K562 (cell line): Measurements from ENCODE around the gene PDPK1. TPM values are rescaled to one million over a fixed set of nuclear protein-coding genes. Genes with fewer than 3 reads are reported as not detected.

ENCODE experiments used
- CREM ChIP-seq: IDR thresholded peaks from 2 replicates; pipeline ENCODE4 v1.6.1; 2014; ENCODE audit warnings: antibody characterized with exemption, low read depth
- ETV1 ChIP-seq: fragments of 450-650 bp; conservative IDR thresholded peaks from 2 replicates; pipeline ENCODE4 v1.6.1; 2016; ENCODE audit warnings: missing genetic modification characterization, control low read depth, low read depth, missing compliant biosample characterization
- GABPB1 ChIP-seq: sonication (generic); formaldehyde crosslinking; IDR thresholded peaks from 2 replicates; pipeline ENCODE4 v1.8.0; 2022; ENCODE audit warnings: mild to moderate bottlenecking, missing genetic modification reagents
- GTF2F1 ChIP-seq: IDR thresholded peaks from 2 replicates; pipeline ENCODE4 v1.6.1; 2011; ENCODE audit warnings: low read depth, low read length, improper control_type of control experiment
- HCFC1 ChIP-seq: IDR thresholded peaks from 2 replicates; pipeline ENCODE4 v1.6.1; 2012; ENCODE audit warnings: low read depth, low read length, improper control_type of control experiment
- HES1 ChIP-seq: fragments of 450-650 bp; IDR thresholded peaks from 2 replicates; pipeline ENCODE4 v1.6.1; 2016; ENCODE audit warnings: low read depth, mild to moderate bottlenecking, moderate library complexity
- KLF16 ChIP-seq: IDR thresholded peaks from 2 replicates; pipeline ENCODE4 v1.6.1; 2016; ENCODE audit warnings: antibody characterized with exemption
- MAFF ChIP-seq: IDR thresholded peaks from 2 replicates; pipeline ENCODE4 v1.6.1; 2012; ENCODE audit warnings: low read length, improper control_type of control experiment
- MAZ ChIP-seq, 2 experiments: fragments of 450-650 bp in 1 of 2; sonication (generic) in 1 of 2; formaldehyde crosslinking; IDR thresholded peaks in 1 of 2; conservative IDR thresholded peaks in 1 of 2; 2 replicates each; pipeline versions ENCODE4 v1.4.0 to v1.5.0; 2020; ENCODE audit warnings: mild to moderate bottlenecking in 1 of 2, missing genetic modification reagents in 1 of 2
- MECOM ChIP-seq: fragments of 250-450 bp; sonication (Bioruptor Pico); IDR thresholded peaks from 2 replicates; pipeline ENCODE4 v1.8.0; 2022; ENCODE audit warnings: inconsistent platforms
- MYNN ChIP-seq, 2 experiments: sonication (generic); formaldehyde crosslinking in 1 of 2; IDR thresholded peaks; 2 replicates each; pipeline versions ENCODE4 v1.5.0 to v1.6.1; 2016 to 2020; ENCODE audit warnings: antibody characterized with exemption in 1 of 2, missing genetic modification reagents in 1 of 2
- SAP30 ChIP-seq: fragments of 200-600 bp; sonication (generic); IDR thresholded peaks from 2 replicates; pipeline ENCODE4 v1.6.1; 2012; ENCODE audit warnings: borderline replicate concordance, low read depth, mild to moderate bottlenecking, moderate library complexity, low read length, control low read depth, inconsistent platforms; ENCODE audit not compliant: insufficient read depth, poor library complexity, severe bottlenecking
- SP1 ChIP-seq: sonication (generic); formaldehyde crosslinking; IDR thresholded peaks from 2 replicates; pipeline ENCODE4 v1.8.1; 2022; ENCODE audit warnings: mild to moderate bottlenecking, missing genetic modification reagents
- SPI1 ChIP-seq: IDR thresholded peaks from 2 replicates; pipeline ENCODE4 v1.6.1; 2011; ENCODE audit warnings: low read depth, low read length, control low read depth, borderline replicate concordance
- SRF ChIP-seq, 2 experiments: fragments of 250-450, 450-650 bp in 1 of 2; sonication (Bioruptor Pico) in 1 of 2; sonication (generic) in 1 of 2; formaldehyde crosslinking; IDR thresholded peaks; 2 replicates each; pipeline versions ENCODE4 v1.5.0 to v1.5.1; 2020 to 2022; ENCODE audit warnings: mild to moderate bottlenecking in 1 of 2, missing genetic modification reagents in 1 of 2
- SRSF7 ChIP-seq: fragments of 200-400 bp; formaldehyde crosslinking; optimal IDR thresholded peaks from 2 replicates; pipeline ENCODE3; 2017; ENCODE audit warnings: mild to moderate bottlenecking, low read depth, low read length
- ZKSCAN1 ChIP-seq: fragments of 150-350 bp; IDR thresholded peaks from 2 replicates; pipeline ENCODE4 v1.6.1; 2016; ENCODE audit warnings: low read depth, low read length
- ZNF696 ChIP-seq: fragments of 250-450 bp; sonication (Bioruptor Pico); conservative IDR thresholded peaks from 2 replicates; pipeline ENCODE4 v1.4.0; 2020; ENCODE audit warnings: mild to moderate bottlenecking, moderate library complexity
- polyA plus RNA-seq, 8 experiments: library from polyadenylated mRNA; depleted of rRNA in 4 of 8; stranded (reverse) in 5 of 8; unstranded in 3 of 8; fragments of >200 nt; fragmentation: Nextera tagmentation in 2 of 8; fragmentation: Illumina TruSeq in 1 of 8; extraction: Ambion mirVana in 2 of 8; extraction: Trizol in 1 of 8; gene quantifications; 2 replicates each; pipeline versions ENCODE4 v1.2.1 to v1.2.3, GENCODE V29; 2011 to 2014; ENCODE audit warnings: inconsistent platforms in 1 of 8, missing spikeins in 1 of 8
- total RNA-seq, 7 experiments: library from RNA; depleted of rRNA in 6 of 7; stranded (reverse); fragments of >200 nt in 6 of 7; fragmentation: Illumina TruSeq in 2 of 7; extraction: Trizol in 2 of 7; gene quantifications; 2 replicates each; pipeline versions ENCODE4 v1.2.1 to v1.2.3, GENCODE V29; 2011 to 2021; ENCODE audit warnings: low replicate concordance in 1 of 7
- TF ChIP-seq, protein P1 (sequence below): sonication (generic); formaldehyde crosslinking; IDR thresholded peaks from 2 replicates; pipeline ENCODE4 v1.8.0; 2022; ENCODE audit warnings: mild to moderate bottlenecking, missing genetic modification reagents
- TF ChIP-seq, protein P2 (sequence below): IDR thresholded peaks from 2 replicates; pipeline ENCODE4 v1.6.1; 2011; ENCODE audit warnings: borderline replicate concordance, low read depth, mild to moderate bottlenecking, moderate library complexity, low read length; ENCODE audit not compliant: insufficient read depth, poor library complexity, severe bottlenecking

Gene PDPK1
- total and polyA plus RNA-seq, 9 of the 15 experiments (the other 6 are each of a cell fraction or from before 2014, with no cell fraction given): 4.0 to 37.2 (median 18.7) TPM

GRCh38 chr16:2500918-2501750, 36.7 kb upstream of the PDPK1 start (continued):
- TF ChIP-seq MECOM (CRISPR knock-in tag): no peak
- TF ChIP-seq SRSF7: no peak
- no peak; the same call in 1 of the 2 replicates for TF ChIP-seq GABPB1
- peak; percentile 57 for TF ChIP-seq SP1 (CRISPR knock-in tag)
- TF ChIP-seq SPI1: no peak
- TF ChIP-seq GTF2F1: no peak
- no peak for TF ChIP-seq ZKSCAN1
- peak; percentile 47 to 72; a peak in 3 of 4 replicates for TF ChIP-seq MAZ (CRISPR knock-in tag; conservative IDR thresholded peaks at IDR 0.05 in 1 of 2, IDR thresholded peaks at IDR 0.05 in 1 of 2)
- TF ChIP-seq MYNN (IDR thresholded peaks at IDR 0.05): 0 out of 2 replicates have a peak, but pooled peaks have one; percentile 36
- no peak for TF ChIP-seq MYNN (CRISPR knock-in tag; IDR thresholded peaks at IDR 0.05)
- peak; percentile 35; the same call in 1 of the 2 replicates for TF ChIP-seq HCFC1
- TF ChIP-seq SAP30: no peak
- TF ChIP-seq ETV1 (tag): no peak
- peak; percentile 48; the same call in 1 of the 2 replicates for TF ChIP-seq CREM
- TF ChIP-seq MAFF: no peak
- TF ChIP-seq, protein P1, sequence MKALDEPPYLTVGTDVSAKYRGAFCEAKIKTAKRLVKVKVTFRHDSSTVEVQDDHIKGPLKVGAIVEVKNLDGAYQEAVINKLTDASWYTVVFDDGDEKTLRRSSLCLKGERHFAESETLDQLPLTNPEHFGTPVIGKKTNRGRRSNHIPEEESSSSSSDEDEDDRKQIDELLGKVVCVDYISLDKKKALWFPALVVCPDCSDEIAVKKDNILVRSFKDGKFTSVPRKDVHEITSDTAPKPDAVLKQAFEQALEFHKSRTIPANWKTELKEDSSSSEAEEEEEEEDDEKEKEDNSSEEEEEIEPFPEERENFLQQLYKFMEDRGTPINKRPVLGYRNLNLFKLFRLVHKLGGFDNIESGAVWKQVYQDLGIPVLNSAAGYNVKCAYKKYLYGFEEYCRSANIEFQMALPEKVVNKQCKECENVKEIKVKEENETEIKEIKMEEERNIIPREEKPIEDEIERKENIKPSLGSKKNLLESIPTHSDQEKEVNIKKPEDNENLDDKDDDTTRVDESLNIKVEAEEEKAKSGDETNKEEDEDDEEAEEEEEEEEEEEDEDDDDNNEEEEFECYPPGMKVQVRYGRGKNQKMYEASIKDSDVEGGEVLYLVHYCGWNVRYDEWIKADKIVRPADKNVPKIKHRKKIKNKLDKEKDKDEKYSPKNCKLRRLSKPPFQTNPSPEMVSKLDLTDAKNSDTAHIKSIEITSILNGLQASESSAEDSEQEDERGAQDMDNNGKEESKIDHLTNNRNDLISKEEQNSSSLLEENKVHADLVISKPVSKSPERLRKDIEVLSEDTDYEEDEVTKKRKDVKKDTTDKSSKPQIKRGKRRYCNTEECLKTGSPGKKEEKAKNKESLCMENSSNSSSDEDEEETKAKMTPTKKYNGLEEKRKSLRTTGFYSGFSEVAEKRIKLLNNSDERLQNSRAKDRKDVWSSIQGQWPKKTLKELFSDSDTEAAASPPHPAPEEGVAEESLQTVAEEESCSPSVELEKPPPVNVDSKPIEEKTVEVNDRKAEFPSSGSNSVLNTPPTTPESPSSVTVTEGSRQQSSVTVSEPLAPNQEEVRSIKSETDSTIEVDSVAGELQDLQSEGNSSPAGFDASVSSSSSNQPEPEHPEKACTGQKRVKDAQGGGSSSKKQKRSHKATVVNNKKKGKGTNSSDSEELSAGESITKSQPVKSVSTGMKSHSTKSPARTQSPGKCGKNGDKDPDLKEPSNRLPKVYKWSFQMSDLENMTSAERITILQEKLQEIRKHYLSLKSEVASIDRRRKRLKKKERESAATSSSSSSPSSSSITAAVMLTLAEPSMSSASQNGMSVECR: peak; percentile 20; the same call in 1 of the 2 replicates
- TF ChIP-seq ZNF696 (CRISPR knock-in tag): no peak
- no peak for TF ChIP-seq HES1
- 0 out of 2 replicates have a peak, but pooled peaks have one; percentile 22 for TF ChIP-seq KLF16
- TF ChIP-seq, protein P2, sequence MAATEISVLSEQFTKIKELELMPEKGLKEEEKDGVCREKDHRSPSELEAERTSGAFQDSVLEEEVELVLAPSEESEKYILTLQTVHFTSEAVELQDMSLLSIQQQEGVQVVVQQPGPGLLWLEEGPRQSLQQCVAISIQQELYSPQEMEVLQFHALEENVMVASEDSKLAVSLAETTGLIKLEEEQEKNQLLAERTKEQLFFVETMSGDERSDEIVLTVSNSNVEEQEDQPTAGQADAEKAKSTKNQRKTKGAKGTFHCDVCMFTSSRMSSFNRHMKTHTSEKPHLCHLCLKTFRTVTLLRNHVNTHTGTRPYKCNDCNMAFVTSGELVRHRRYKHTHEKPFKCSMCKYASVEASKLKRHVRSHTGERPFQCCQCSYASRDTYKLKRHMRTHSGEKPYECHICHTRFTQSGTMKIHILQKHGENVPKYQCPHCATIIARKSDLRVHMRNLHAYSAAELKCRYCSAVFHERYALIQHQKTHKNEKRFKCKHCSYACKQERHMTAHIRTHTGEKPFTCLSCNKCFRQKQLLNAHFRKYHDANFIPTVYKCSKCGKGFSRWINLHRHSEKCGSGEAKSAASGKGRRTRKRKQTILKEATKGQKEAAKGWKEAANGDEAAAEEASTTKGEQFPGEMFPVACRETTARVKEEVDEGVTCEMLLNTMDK: peak; percentile 81
- TF ChIP-seq SRF (CRISPR knock-in tag; IDR thresholded peaks at IDR 0.05): no peak
